ENCODE data around the gene DIAPH2.

DIAPH2 gene

DNA sequence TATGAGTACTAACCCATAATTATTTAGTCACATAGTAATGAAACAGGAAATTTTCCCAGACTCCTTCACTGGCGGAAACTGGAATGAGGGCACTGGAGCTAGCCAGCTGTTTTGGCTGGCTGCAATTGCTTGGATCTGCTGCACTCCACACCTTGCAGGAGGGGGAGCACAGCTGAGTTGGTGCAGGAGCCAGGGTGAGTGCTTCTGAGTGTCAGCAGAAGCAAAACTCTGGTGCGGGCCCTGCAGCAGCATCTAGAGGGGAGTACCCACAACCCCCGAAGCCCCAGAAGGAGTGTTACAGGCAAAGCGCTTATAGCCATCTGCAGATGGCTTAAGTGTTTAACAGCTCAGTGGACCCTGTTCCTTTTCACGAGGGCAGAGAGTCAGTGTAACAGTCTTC, 295.1 kb downstream of the DIAPH2 start:
- DNase-seq, result no peak

GRCh38 chrX:96982161-96982560, 297.5 kb downstream of the DIAPH2 start:
- no peak for DNase-seq

DNA sequence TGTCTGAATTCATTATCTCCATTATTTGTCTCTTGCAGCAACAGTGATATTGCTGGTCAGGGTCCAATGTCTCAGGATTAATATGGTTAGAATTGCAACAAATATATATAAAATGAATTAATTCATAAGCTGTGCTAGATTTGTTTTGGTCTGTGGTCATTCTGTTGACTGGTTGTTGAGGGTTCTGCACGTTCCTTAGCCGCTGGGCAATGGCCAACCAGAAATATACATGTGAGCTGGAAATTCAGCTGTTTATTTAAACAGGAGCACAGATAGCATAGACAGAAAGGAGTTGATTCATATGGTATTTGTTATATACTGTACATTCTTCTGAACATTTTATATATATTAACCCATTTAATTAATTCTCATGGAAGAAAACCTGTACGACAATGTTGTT, 299.9 kb downstream of the DIAPH2 start:
- no peak for DNase-seq

DNA sequence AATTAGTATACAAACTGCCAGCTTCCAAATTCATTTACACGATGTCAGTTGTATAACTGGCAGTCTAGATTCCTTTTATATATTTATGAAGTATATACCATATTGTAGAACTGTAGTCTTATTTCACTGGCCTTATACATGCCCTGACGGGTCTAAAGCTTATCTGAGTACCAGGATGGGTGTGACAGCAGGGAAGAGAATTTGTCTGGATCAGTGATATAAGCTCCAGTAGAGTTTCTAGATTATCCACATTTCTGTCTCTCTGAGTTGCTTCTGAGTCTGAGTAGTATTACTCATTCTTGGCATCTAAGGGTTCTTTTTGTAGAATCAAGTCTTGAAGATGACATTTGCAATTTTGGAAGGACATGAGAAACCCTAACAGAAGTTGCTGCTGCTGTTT, 300.4 kb downstream of the DIAPH2 start:
- DNase-seq, result no peak

GRCh38 chrX:96987228-96987627, 302.6 kb downstream of the DIAPH2 start:
- DNase-seq, result peak; percentile 11

GRCh38 chrX:96989830-96990571, 305.4 kb downstream of the DIAPH2 start:
- DNase-seq, result no peak

DNA sequence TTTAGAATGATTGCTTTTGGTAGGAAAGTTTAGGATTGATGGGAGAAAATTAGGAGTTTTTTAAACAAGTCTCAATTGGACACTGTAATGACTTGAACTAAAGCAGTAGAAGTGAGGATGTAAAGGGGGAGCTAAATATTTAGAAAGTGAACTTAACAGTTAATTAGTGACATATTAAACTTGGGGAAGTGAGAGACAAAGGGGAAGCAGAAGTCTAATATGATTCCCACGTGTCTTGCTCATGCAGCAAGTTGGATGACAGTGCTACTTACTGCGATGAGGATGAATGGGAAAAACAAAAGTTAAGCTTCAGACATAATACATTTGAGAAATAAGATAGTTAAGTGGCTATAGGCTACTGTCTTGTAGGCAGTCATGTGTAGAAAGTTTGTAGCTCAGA, 309.5 kb downstream of the DIAPH2 start:
- no peak for DNase-seq

DNA sequence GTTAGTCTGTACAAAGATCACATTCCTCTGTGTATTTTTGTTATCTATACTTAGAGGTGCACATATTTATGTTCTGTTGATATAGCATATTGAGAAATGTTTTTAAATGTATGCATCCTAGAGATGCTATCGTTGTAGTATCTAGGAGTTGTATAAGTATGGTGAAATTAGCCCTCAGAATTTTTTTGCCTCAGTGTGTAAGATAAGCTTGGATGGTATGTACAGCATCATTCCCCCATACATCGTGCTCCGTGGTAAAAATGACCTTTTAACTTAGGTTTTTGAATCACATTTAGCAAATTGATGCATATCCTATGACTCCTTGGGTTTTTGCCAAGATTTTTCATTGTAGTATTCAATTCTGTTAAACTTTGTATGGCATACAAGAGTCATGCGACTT, 312.6 kb downstream of the DIAPH2 start:
- DNase-seq, result peak; percentile 17

DNA sequence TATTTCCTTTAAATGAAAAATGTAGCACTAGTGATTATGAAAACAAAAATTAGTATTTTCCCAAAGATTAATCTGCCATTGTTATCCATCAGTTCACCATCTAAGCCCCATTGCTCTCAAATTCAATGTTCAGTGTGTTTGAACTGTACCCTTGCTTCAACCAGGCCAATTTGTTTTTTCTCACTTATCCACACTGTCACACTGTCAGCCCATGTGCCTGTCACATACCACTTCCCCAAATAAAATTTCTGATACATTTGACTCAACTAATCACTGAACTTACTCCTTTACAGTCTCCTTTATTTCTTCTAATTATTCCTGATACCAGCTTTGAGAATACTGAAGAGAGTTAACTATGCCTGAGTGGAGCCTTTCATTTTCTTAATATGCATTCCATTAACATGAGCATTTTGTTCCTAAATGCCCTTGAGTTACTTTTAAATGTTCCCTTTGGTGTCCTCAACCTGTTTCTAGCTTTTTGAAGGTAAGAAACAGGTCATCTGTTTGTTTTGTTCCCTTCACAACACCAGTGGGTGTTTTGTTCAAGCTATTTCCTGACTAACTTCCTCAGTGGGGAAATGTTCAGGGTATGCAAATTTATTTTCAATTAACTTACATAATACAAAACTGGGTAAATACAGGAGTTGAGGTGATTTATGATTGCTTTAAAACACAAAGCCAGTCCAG, 316.2 kb downstream of the DIAPH2 start:
- DNase-seq, result no peak

DNA sequence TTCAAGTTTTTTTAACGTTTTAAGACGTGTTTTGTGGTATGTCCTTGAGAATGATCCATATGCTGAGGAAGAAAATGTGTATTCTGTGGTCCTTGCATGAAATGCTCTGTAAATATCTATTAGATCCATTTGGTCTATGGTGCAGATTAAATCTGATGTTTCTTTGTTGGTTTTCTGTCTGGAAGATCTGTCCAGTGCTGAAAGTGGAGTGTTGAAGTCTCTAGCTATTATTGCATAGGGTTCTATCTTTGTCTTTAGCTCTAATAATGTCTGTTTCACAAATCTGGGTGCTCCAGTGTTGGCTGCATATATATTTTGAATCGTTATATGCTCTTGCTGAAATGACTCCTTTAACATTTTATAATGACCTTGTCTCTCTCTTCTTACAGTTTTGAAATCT, 321.5 kb downstream of the DIAPH2 start:
- no peak for DNase-seq

DNA sequence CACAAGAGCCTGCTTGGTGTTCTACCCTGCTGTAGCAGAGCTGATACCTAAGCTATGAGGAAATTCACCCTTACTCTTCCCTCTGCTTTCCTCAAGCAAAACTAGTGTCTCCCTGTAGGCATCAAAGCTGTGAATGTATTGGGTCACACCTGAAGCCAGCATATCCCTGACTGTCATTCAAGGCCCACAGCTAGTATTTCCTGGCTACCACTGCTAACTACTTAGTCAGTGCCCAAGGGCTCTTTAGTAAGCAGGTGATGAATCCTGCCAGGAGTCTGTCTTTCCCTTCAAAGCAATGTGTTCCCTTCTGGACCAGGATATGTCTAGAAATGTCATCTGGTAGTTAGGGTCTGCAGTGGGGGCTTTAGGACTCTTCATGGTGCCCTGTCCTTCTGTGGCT, 324.7 kb downstream of the DIAPH2 start:
- no peak for DNase-seq

DNA sequence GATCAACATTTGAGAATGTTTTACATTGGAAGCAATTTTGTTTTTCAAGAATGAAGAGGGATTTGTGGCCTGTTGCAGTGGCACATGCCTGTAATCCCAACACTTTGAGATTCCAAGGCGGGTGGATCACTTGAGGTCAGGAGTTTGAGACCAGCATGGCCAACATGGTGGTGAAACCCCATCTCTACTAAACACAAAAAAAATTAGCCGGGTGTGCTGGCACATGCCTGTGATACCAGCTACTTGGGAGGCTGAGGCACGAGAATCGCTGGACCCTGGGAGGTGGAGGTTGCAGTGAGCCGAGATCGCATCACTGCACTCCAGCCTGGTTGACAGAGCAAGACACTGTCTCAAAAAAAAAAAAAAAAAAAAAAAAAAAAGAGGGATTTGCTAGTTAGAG, 326.9 kb downstream of the DIAPH2 start:
- DNase-seq, result no peak

DNA sequence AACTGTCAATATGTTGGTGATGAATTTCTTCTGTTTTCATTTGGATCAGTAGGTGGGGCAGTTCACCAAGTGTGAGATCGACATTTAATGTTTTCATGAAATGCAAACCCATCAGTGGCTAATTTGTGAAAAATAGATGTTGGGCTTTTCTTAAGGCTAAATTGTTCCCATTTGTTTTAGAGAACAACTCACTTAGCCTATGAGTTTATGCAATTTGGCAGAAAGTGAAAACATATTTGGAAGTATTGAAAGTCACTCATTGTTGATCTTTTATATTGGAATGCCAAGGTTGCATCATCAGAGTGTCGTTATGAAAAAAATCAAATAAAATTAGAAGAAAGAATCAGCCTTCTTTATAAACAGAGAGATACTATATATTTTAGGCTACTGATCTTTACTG, 331.5 kb downstream of the DIAPH2 start:
- no peak for DNase-seq

DNA sequence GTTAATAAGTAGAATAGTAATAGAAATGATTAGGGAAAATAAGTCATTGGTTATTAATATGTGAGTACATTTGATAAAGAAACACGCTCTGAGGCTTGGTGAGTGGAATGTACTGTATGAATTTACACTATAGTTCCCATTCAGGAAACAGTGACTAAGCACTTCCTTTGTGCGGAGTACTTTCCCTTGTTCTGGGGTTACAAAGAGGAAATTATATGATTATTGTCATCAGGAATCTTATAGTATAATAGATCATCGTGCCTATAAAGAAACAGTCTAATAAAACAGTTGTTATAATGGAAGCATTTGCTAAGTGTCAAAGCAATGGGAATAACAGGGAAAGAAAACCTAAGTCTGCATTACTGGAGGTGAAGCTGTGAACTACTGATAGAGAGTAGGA, 337.0 kb downstream of the DIAPH2 start:
- DNase-seq, result peak; percentile 30

GRCh38 chrX:97026406-97026805, 341.8 kb downstream of the DIAPH2 start:
- no peak for DNase-seq

DNA sequence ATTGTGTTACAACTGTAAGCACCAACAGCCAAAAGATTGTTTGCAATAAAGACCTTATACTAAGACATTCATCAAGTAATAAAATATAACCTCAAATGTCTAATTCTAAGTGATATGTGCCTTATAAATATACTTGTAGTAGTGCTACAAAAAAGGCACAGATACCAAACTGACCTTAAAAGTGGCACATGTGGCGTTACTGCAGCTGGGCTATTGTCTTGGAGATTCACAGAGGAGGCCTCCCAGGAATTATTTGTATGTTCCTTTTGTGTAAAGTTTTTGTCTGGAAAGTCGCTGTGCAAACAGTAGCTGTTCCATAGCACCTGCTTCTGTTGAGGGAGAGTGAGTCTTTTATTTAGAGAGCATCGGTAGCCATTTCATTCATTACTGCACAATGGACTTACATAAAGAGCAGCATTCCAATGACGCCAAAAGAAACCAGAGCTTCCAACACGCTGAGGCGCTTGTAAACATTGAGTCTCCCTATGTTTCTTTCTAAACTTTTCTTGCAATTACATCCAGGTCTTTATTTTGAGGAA, 342.8 kb downstream of the DIAPH2 start:
- DNase-seq, result no peak

DNA sequence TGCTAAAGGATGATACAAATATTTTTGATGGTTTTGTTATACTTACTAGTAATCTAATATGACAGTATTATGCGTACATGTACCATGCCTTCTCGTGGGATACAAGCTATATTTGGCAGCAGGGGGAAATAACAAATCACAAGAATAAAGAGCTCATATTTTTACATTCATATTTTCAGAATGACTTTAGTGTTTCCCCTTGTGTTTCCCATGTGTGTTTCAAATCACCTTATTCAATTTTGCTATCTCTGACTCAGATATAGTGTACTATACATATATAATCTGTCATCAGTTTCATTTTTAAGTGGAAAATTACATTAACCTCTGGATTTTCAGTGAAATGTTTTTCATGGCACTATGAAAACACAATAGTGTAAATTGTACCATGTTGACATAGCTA, 345.8 kb downstream of the DIAPH2 start:
- no peak for DNase-seq

DNA sequence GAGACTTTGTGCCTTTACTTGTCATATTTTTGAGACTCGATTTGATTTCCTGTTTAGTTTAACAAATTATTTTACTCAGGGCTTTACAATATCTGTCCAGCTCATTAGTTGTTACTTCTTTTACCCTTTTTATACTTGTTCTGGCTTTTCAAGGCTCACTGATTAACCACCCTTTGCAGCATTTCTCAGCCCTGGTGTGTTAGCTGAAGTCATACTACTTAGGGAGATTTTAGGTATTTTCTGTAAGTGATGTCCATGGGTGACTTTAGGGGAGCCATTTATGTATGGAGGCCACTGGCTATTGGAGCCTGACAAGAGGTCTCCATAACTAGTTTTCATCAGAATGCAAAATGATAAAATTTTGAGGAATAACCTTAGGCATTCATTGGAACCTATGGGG, 346.3 kb downstream of the DIAPH2 start:
- DNase-seq, result no peak

- peak; percentile 57 for DNase-seq
These were observed 354.9 kb downstream of the DIAPH2 start for GRCh38 chrX:97039363-97040029.

DNA sequence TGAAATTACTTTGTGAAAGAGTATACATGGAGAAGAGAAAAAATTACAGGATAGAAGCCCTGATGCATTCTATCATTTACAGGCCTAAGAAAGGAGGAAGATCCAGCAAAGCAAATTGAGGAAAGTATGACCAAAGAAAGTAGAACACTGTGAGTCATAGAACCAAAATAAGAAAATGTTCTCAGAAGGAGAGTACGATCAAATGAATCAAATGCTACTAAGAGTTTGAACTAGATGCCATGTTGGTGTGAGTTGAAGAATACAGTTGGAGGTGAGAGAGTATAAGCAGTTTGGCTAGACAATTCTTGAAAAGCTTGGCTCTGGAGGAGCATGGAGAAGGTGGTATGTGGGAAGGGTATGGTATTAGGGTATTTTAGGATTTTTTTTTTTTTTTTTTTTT, 360.8 kb downstream of the DIAPH2 start:
- DNase-seq, result no peak

GRCh38 chrX:97046867-97047266, 362.2 kb downstream of the DIAPH2 start:
- DNase-seq, result no peak

DNA sequence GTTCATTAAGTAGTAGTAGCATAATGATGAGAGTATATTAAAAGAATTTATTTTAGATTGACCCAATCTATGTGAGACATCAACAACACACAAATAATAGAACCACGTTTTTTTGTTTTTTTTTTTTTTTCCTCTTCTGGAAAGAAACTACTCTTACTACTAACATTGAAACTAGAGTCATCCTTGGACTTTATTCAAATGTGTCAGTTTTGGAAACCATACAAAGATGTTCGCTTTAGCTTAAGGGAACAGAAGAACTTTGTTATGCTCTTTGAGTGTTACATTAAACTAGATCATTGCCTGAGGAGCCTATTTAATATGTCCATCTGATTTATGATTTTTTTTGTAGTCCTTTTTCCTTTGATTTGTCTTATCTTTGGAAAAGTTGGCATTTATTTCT, 365.8 kb downstream of the DIAPH2 start:
- no peak for DNase-seq

GRCh38 chrX:97057349-97057909, 372.8 kb downstream of the DIAPH2 start:
- DNase-seq, result no peak

GRCh38 chrX:97060020-97060419, 375.4 kb downstream of the DIAPH2 start:
- no peak for DNase-seq
